GM12874 (cell line): ENCODE data around the gene ACTL10.

Experiments
- TF ChIP-seq, protein P1 (sequence below): IDR thresholded peaks from 2 replicates; pipeline ENCODE4 v1.5.1; 2011; ENCODE audit warnings: low read depth, mild to moderate bottlenecking, control low read depth, low read length, moderate library complexity; ENCODE audit not compliant: insufficient read depth

The ACTL10 gene

DNA sequence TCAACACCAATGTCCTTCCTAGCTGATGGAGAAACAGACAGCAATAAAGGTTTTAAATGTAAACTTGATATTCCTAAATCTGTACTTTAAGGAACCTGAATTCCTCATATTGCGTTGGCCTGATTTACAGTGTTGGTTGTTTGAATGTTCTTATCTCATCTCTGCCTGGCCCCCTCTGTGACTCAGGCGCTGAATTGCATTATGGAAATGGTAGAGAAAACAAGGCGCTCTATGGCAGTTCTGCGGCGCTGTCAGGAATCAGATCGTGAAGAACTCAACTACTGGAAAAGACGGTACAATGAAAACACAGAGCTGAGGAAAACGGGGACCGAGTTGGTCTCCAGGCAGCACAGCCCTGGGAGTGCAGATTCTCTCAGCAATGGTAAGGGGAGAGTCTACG, 37.2 kb upstream of the ACTL10 start:
- TF ChIP-seq, protein P1, sequence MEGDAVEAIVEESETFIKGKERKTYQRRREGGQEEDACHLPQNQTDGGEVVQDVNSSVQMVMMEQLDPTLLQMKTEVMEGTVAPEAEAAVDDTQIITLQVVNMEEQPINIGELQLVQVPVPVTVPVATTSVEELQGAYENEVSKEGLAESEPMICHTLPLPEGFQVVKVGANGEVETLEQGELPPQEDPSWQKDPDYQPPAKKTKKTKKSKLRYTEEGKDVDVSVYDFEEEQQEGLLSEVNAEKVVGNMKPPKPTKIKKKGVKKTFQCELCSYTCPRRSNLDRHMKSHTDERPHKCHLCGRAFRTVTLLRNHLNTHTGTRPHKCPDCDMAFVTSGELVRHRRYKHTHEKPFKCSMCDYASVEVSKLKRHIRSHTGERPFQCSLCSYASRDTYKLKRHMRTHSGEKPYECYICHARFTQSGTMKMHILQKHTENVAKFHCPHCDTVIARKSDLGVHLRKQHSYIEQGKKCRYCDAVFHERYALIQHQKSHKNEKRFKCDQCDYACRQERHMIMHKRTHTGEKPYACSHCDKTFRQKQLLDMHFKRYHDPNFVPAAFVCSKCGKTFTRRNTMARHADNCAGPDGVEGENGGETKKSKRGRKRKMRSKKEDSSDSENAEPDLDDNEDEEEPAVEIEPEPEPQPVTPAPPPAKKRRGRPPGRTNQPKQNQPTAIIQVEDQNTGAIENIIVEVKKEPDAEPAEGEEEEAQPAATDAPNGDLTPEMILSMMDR = no peak

DNA sequence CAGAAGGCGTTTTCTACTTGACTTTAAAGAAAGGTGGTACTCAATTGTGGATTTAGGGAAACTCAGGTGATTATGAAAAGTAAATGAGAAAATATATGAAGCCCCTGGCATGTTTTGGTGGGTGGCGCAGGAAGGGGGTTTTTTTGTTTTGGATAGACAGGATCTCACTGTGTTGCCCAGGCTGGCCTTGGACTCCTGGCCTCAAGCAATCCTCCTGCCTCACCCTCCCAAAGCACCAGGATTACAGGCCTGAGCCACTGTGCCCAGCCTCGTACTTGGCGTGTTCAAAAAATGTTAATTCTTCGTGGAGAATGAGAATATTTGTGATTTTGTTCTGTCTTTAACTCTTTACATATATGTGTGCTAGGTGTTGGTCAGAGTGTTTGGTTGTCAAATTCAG, 36.8 kb upstream of the ACTL10 start:
- TF ChIP-seq, protein P1 = no peak

DNA sequence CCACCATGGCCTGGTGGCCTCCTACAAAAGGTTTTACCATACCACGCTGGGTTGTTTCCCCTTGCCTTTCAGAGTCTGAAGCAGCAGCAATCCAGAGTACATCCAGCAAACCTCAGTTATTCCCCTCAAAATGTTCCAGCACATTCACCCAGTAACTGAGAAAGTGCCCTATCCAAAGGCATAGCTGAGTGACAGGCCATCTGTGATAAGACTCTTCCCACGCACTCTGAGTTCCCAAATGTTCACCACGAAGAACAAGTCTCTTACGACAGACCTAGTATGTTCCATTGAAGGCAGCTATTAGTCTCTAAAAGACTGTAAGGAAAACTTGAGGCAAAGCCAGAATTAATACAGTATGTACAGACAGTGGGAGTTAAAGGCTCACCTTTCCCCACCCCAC, 36.2 kb upstream of the ACTL10 start:
- TF ChIP-seq, protein P1 = no peak

DNA sequence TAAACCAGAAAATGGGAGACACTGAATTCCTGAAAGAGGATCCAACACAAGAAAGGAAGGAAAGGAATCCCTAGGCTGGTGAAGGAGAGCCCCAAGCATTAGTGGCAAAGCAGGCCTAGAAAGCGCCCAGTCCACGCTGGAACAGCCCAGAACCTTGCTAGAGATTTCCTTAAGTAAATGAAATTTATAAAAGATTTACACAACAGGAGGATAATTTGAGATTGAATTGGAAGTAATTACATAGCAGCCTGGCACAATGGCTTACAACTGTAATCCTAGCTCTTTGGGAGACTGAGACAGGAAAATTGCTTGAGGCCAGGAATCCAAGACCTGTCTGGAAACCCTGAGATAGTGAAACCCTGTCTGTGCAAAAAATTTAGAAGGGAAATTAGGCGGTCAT, 31.4 kb upstream of the ACTL10 start:
- TF ChIP-seq, protein P1 = no peak

DNA sequence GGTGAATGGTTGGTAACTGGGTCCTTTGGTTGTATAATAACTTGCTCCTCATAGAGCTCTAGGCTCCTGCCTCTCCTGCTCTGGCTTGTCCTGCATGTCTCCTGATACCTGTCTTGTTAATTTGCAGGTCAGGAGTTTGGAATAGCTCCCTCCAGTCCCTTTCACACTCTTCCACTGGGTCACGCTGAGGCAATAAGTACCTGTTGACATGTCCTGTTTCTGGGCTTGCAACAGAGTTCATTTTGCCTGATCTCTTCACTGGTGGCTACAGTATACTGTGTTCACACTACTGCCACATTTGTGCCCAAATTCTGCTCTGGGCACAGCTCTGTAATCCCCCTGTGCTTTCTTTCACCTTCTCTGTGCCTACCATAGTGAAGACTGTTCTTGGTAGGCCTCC, 30.0 kb upstream of the ACTL10 start:
- TF ChIP-seq, protein P1 = no peak

DNA sequence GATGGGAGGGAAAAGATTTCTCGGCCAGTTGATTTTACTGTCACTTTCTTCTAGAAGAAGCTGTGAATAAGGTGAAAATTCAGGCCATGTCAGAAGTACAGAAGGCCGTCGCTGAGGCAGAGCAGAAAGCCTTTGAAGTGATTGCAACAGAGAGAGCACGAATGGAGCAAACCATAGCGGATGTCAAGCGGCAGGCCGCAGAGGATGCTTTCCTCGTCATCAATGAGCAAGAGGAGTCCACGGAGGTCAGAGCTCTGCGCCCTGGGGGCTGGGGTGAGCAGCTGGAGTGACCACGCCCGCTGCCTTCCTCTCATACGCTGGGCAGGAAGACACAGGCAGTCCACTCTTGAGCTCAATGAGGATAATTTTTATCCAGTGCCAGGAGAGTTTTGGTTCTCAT, 26.5 kb upstream of the ACTL10 start:
- TF ChIP-seq, protein P1 = no peak

DNA sequence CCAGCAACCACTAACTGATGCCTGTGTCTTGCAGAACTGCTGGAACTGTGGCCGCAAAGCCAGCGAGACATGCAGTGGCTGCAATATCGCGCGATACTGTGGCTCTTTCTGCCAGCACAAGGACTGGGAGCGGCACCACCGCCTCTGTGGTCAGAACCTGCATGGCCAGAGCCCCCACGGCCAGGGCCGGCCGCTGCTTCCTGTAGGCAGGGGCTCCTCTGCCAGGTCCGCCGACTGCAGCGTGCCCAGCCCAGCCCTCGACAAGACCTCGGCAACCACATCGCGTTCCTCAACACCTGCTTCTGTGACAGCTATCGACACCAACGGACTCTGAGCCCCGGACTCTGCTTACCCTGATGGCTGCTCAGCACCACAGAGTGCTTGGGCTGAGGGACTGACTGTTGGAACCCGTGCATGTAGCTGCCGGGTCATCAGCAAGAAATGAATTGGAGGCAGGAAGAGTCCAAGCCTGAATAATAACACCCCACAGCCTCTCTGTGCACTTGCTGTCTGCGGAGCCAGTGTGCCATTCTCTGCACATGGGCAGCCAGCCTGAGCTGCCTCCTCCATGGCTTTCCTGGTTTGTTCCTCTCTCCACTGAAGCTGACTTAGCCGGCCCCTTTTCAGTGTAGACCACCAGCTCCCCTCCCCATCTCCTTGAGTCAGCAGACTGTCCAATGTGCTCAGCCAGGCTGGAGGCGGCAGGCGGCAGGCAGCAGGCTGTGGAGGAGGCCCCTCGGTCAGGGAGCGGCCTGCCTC, 22.3 kb upstream of the ACTL10 start:
- TF ChIP-seq, protein P1 = no peak

DNA sequence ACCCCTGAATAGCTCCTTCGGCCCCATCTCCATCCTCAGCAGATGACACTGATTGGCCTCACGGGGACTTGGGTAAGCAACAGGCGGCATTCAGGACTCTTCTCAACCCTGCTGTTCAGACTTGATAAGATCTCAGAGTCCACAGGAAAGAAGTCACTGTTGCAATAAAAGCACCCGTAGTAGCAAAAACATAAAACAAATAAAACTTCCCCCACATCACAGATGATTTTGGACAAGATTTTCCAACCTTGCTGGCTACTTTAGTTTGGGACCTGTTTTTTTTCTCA, 21.7 kb upstream of the ACTL10 start:
- TF ChIP-seq, protein P1 = no peak
